NK-92 treated with Interleukin-12 subunit alpha and Interleukin-12 subunit beta, amount 100 ng/mL, for 24 hours (cell line): ENCODE data around the gene DIPK2A.

Experiments
- DNase-seq: peaks from one replicate; lab custom pipeline; 2025; lab: John Stamatoyannopoulos, UW

Gene DIPK2A

GRCh38 chr3:143974271-143975238 lies 2.9 kb downstream of the DIPK2A start:
- no peak for DNase-seq

GRCh38 chr3:143975554-143976152 lies 4.0 kb downstream of the DIPK2A start:
- DNase-seq, result no peak

GRCh38 chr3:143977341-143978262 lies 6.0 kb downstream of the DIPK2A start:
- no peak for DNase-seq

- DNase-seq, result no peak
Measured at GRCh38 chr3:143978263-143978631, 6.6 kb downstream of the DIPK2A start.

GRCh38 chr3:143979041-143979440 lies 7.4 kb downstream of the DIPK2A start:
- no peak for DNase-seq

GRCh38 chr3:143979813-143980212 lies 8.2 kb downstream of the DIPK2A start:
- no peak for DNase-seq

GRCh38 chr3:143988306-143988705 lies 16.7 kb downstream of the DIPK2A start:
- DNase-seq, result no peak

GRCh38 chr3:143989461-143989860 lies 17.8 kb downstream of the DIPK2A start:
- no peak for DNase-seq

- no peak for DNase-seq
Measured at GRCh38 chr3:143991713-143992112, 20.1 kb downstream of the DIPK2A start.

- no peak for DNase-seq
Measured at GRCh38 chr3:143998266-143998665, 26.6 kb downstream of the DIPK2A start.

GRCh38 chr3:144003051-144003450 lies 31.4 kb downstream of the DIPK2A start:
- no peak for DNase-seq

GRCh38 chr3:144010371-144010770 lies 38.7 kb downstream of the DIPK2A start:
- DNase-seq, result no peak

- no peak for DNase-seq
Measured at GRCh38 chr3:144011251-144011799, 39.7 kb downstream of the DIPK2A start.

GRCh38 chr3:144015133-144015532 lies 43.5 kb downstream of the DIPK2A start:
- no peak for DNase-seq

- DNase-seq, result no peak
Measured at GRCh38 chr3:144018776-144019175, 47.2 kb downstream of the DIPK2A start.
